Measurements from ENCODE around the gene DYNC1I1. TPM values are rescaled to one million over a fixed set of nuclear protein-coding genes. Genes with fewer than 3 reads are reported as not detected.

Gene DYNC1I1
- total RNA-seq, 1 donor from 2014 or later, result 4.4 TPM

DNA sequence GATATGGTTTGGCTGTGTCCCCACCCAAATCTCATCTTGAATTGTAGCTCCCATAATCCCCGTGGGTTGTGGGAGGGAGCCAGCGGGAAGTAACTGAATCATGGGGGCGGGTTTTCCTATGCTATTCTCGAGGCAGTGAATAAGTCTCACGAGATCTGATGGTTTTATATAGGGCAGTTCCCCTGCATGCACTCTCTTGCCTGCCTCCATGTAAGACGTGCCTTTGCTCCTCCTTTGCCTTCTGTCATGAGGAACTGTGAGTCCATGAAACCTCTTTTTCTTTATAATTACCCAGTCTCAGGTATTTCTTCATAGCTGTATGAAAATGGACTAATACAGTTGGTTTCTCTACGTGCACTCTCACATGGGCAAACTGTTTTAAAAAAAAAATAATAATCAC, 341.8 kb downstream of the DYNC1I1 start:
- no peaks in the 10 kb centered on the region for H3K27me3 Mint-ChIP-seq (ENCODE audit: low read depth)
- H3K27ac Mint-ChIP-seq, result no peak overlapping the region
- peaks cover 15% of the 10 kb centered on the region for H3K4me1 Mint-ChIP-seq
- no peak overlapping the region for H3K4me3 Mint-ChIP-seq
- DNase-seq (ENCODE audit: low spot score in 2 of 2, unreplicated experiment in 2 of 2), result no peak
- H3K9me3 Mint-ChIP-seq, result peaks cover 38% of the 10 kb centered on the region
- TF ChIP-seq, protein P1, sequence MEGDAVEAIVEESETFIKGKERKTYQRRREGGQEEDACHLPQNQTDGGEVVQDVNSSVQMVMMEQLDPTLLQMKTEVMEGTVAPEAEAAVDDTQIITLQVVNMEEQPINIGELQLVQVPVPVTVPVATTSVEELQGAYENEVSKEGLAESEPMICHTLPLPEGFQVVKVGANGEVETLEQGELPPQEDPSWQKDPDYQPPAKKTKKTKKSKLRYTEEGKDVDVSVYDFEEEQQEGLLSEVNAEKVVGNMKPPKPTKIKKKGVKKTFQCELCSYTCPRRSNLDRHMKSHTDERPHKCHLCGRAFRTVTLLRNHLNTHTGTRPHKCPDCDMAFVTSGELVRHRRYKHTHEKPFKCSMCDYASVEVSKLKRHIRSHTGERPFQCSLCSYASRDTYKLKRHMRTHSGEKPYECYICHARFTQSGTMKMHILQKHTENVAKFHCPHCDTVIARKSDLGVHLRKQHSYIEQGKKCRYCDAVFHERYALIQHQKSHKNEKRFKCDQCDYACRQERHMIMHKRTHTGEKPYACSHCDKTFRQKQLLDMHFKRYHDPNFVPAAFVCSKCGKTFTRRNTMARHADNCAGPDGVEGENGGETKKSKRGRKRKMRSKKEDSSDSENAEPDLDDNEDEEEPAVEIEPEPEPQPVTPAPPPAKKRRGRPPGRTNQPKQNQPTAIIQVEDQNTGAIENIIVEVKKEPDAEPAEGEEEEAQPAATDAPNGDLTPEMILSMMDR (IDR thresholded peaks at IDR 0.05; ENCODE audit: unreplicated experiment), result no peak
- H3K36me3 Mint-ChIP-seq, result peaks cover 9% of the 10 kb centered on the region

DNA sequence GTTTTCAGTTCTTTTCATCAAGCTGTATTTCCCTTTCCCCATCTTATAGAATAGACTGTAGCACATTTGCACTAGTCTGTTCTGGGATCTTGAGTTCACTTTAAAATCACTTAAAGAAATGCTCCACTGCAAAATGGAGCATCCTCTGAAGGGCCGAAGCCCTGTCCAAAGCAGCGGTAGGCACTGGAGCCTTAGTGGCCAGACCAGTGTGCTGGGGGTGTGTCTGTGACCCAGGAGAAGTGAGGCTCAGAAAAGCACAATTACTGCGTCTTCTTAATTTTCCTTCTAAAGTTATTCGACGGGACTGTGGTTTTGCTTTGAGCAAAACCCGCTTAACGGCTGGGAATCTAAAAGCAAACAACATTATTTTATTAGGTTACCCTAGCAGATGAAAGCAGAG, 343.8 kb downstream of the DYNC1I1 start:
- no peak overlapping the region for H3K27ac Mint-ChIP-seq
- H3K4me1 Mint-ChIP-seq, result peaks cover 35% of the 10 kb centered on the region
- H3K4me3 Mint-ChIP-seq, result no peak overlapping the region
- H3K9me3 Mint-ChIP-seq, result peaks cover 19% of the 10 kb centered on the region
- TF ChIP-seq, protein P1 (IDR thresholded peaks at IDR 0.05; ENCODE audit: unreplicated experiment), result no peak
- no peak for DNase-seq (ENCODE audit: low spot score in 2 of 2, unreplicated experiment in 2 of 2)
- H3K27me3 Mint-ChIP-seq (ENCODE audit: low read depth), result no peaks in the 10 kb centered on the region
- H3K36me3 Mint-ChIP-seq, result peaks cover 4% of the 10 kb centered on the region

DNA sequence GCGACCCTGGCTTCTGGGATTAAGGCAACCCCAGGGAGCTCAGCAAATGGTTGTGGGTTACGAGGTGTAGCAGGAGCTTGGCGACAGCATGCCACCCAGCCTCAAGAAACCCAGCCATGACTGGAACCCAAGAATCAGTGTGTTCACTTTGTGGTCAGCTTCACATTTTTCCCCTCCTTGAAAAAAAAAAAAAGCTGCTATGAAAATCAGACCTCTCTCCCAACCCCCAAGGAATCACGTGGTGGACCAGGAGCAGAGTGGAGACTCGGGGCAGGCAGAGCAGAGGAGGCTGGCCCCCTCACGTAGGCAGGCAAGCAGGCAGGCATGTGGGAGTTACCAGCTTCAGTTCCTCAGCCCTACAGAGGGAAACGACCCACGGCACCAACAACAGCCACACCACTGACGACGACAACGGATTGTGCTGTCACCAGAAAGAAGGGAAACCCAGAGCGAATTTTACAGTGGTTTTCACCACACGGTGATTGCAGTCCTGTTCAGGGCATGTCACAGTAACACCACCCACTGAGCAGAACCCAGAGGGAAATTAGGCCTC, 346.2 kb downstream of the DYNC1I1 start:
- H3K27ac Mint-ChIP-seq, result peak overlapping the region; percentile 38
- DNase-seq (ENCODE audit: low spot score in 2 of 2, unreplicated experiment in 2 of 2), result no peak

DNA sequence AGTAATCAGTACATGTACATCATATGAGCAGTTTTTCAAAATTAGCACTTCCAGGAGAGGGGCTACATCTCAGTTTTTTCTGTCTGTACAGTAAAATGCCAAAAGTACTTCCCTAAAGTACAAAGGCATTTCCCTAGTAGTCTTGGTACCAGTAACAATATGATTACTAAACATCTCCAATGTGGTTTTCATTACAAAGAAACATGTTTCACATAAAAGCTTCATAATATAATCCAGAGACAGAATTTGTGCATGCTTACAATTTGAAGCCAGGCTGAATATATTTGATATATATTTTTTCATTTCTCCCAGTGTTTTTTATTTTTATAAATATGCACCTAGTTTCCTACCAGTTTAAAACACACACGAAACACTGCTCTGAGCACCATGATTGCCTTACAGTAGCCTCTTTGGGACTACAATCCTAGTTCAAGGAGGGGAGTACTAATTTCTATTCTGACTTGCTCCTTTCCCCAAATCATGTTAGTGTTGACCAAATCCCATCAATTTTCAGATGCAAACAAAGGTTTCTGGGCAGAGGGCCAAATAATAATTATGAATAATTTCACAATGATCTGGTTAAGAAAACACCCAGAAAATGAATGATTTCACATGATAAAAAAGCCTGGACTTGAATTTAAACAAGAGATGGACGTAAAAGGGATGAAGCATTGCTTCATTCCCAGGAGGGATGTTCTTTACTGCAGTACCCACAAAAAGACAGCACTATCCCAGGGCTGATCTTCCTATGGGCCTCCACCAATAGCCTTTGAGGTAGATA, 348.3 kb downstream of the DYNC1I1 start:
- no peaks in the 10 kb centered on the region for H3K9me3 Mint-ChIP-seq
- peak overlapping the region; percentile 57 for H3K27ac Mint-ChIP-seq
- no peaks in the 10 kb centered on the region for H3K27me3 Mint-ChIP-seq (ENCODE audit: low read depth)
- no peaks in the 10 kb centered on the region for H3K36me3 Mint-ChIP-seq
- H3K4me1 Mint-ChIP-seq, result peaks cover 75% of the 10 kb centered on the region
- no peak overlapping the region for H3K4me3 Mint-ChIP-seq
- TF ChIP-seq, protein P1 (IDR thresholded peaks at IDR 0.05; ENCODE audit: unreplicated experiment), result no peak
- DNase-seq (ENCODE audit: low spot score in 2 of 2, unreplicated experiment in 2 of 2), result no peak

More for the DNA sequence above, 346.2 kb downstream of the DYNC1I1 start:
- Mint-ChIP-seq H3K27me3 (ENCODE audit: low read depth) (no peaks in the 10 kb centered on the region), H3K36me3 (no peaks in the 10 kb centered on the region), H3K4me3 (no peak overlapping the region), H3K4me1 (peaks cover 59% of the 10 kb centered on the region), H3K9me3 (peaks cover 4% of the 10 kb centered on the region)
- TF ChIP-seq, protein P1 (IDR thresholded peaks at IDR 0.05; ENCODE audit: unreplicated experiment), result no peak

DNA sequence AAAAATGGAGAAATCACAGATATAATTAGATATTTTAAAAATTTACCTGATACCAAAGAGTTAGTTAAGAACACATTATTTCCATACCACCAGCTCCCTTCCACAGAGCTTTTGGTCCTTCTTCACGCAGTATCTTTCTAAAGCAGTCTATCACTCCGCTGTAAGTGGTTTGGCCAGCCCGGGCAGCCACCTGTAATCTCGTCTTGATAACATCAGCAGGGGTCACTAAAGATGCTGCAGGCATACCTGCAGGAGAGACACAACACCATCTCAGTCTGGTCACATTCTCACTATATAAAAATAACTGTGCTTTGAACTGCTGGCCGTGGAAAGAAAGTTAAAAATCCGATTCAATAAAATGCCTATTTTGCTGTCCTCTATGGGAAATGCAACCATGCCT, 349.4 kb downstream of the DYNC1I1 start:
- H3K27ac Mint-ChIP-seq, result peak overlapping the region; percentile 68
- TF ChIP-seq, protein P1 (IDR thresholded peaks at IDR 0.05; ENCODE audit: unreplicated experiment), result no peak
- no peaks in the 10 kb centered on the region for H3K27me3 Mint-ChIP-seq (ENCODE audit: low read depth)
- H3K36me3 Mint-ChIP-seq, result no peaks in the 10 kb centered on the region
- DNase-seq (ENCODE audit: low spot score in 2 of 2, unreplicated experiment in 2 of 2), result no peak
- H3K4me1 Mint-ChIP-seq, result peaks cover 76% of the 10 kb centered on the region
- no peak overlapping the region for H3K4me3 Mint-ChIP-seq
- no peaks in the 10 kb centered on the region for H3K9me3 Mint-ChIP-seq

Data from mesothelial cell of epicardium (in vitro differentiated cells).